Measurements from ENCODE around the gene CSN1S1. TPM values are rescaled to one million over a fixed set of nuclear protein-coding genes. Genes with fewer than 3 reads are reported as not detected.

Gene CSN1S1
- total RNA-seq, 1 experiment from 2014 or later = not detected

DNA sequence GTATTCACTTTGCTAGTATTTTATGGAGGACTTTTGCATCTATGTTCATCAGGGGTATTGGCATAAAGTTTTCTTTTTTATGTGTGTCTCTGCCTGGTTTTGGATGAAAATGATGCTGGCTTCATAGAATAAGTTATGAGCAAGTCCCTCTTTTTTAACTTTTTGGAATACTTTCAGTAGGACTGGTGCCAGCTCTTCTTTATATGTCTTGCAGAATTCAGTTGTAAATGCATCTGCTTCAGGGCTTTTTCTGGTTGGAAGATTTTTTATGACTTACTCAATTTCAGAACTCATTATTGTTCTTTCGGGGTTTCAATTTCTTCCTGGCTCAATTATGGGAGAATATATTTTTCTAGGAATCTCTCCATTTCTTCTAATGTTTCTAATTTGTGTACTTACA, 43.8 kb downstream of the CSN1S1 start:
- no peak for DNase-seq (ENCODE audit: low read depth, low spot score)
- in situ Hi-C loops (cut with HindIII; ENCODE audit: low pct_unique_long_range_greater_than_20kb, low sequenced_read_pairs) = no loop called here

DNA sequence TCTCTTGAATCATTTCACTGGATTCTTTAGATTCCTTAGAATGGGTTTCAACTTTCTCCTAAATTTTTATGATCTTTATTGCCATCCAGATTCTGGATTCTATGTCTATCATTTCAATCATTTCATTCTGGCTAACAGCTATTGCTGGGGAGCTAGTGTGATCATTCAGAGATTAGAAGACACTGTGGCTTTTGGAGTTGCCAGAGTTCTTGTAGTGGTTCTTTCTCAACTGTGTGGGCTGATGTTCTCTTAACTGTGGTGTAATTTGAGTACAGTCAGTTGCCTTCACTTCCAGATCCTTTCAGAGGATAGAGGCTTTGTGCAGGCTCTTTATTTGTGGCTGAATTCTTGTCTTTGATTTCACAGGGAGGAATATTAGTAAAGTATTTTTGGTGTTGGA, 46.7 kb downstream of the CSN1S1 start:
- in situ Hi-C loops (cut with HindIII; ENCODE audit: low pct_unique_long_range_greater_than_20kb, low sequenced_read_pairs) = no loop called here

GRCh38 chr4:69984030-69984443, 53.2 kb downstream of the CSN1S1 start:
- peak; percentile 2 for DNase-seq (ENCODE audit: low read depth, low spot score)
- in situ Hi-C loops (cut with HindIII; ENCODE audit: low pct_unique_long_range_greater_than_20kb, low sequenced_read_pairs) = no loop called here

More for the DNA sequence above, 46.7 kb downstream of the CSN1S1 start:
- DNase-seq (ENCODE audit: low read depth, low spot score) = no peak

DNA sequence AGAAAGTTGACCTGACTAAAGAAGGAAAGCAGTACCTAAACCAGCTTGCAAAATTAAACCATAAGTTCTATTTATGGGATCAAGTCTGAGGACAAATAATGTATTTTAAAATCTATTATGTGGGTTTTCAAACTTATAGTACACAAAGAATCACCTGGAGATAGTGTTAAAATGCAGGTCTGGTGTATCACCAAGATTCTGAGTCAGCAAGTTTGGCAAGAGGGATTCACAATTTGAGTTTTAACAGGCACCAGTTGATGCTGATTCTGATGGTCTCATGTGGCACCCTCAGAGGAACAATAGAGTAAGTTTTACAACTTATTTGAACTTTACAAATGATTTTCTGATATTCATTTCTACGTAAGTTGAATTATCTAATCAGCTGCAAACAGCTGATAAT, 55.8 kb downstream of the CSN1S1 start:
- no peak for DNase-seq (ENCODE audit: low read depth, low spot score)
- in situ Hi-C loops (cut with HindIII; ENCODE audit: low pct_unique_long_range_greater_than_20kb, low sequenced_read_pairs) = no loop called here

- no peak for DNase-seq (ENCODE audit: low read depth, low spot score)
- in situ Hi-C loops (cut with HindIII; ENCODE audit: low pct_unique_long_range_greater_than_20kb, low sequenced_read_pairs) = no loop called here
Observed at GRCh38 chr4:69991016-69991415, 60.1 kb downstream of the CSN1S1 start.

GRCh38 chr4:69994782-69995181, 63.9 kb downstream of the CSN1S1 start:
- no peak for DNase-seq (ENCODE audit: low read depth, low spot score)
- in situ Hi-C loops (cut with HindIII; ENCODE audit: low pct_unique_long_range_greater_than_20kb, low sequenced_read_pairs) = no loop called here

- no peak for DNase-seq (ENCODE audit: low read depth, low spot score)
- in situ Hi-C loops (cut with HindIII; ENCODE audit: low pct_unique_long_range_greater_than_20kb, low sequenced_read_pairs) = no loop called here
Observed at GRCh38 chr4:69995526-69996016, 64.7 kb downstream of the CSN1S1 start, which contains the start of gene STATH. Gene STATH (plus strand): TSS chr4:69995966. CDS start chr4:69998438, 2,472 bp downstream.

Other genes with a start within 250 kb of the CSN1S1 start
- not detected in 2 replicates for gene SULT1B1, start 170.4 kb upstream of the CSN1S1 start, total RNA-seq (2014; rRNA removed; shearing (Covaris generic))
- not detected in 2 replicates for gene SULT1E1, start 70.9 kb upstream of the CSN1S1 start, total RNA-seq (2014; rRNA removed; shearing (Covaris generic))
- not detected in 2 replicates for gene CSN2, start 34.7 kb downstream of the CSN1S1 start, total RNA-seq (2014; rRNA removed; shearing (Covaris generic))
- gene STATH, start 64.9 kb downstream of the CSN1S1 start, total RNA-seq (2014; rRNA removed; shearing (Covaris generic)) = 1.1 and 1.6 TPM in 2 replicates
- gene HTN3, start 97.4 kb downstream of the CSN1S1 start, total RNA-seq (2014; rRNA removed; shearing (Covaris generic)) = 42.2 and 49.0 TPM in 2 replicates
- 108 and 127 TPM in 2 replicates for gene HTN1, start 119.4 kb downstream of the CSN1S1 start, total RNA-seq (2014; rRNA removed; shearing (Covaris generic))
- not detected in 2 replicates for gene PRR27, start 223.2 kb downstream of the CSN1S1 start, total RNA-seq (2014; rRNA removed; shearing (Covaris generic))

All from SK-MEL-5 (cell line).